Spleen (tissue), 7 donors: ENCODE measurements around the gene ATP6V1C2.
A peak's percentile ranks its signal among the peaks of the same experiment; 100 is the strongest.

Experiments
- POLR2A ChIP-seq, 3 donors: fragments of 450-650 bp; IDR thresholded peaks; one replicate each; pipeline ENCODE4 v1.5.1; 2017; ENCODE audit warnings: antibody characterized with exemption in 3 of 3, mild to moderate bottlenecking in 1 of 3
- POLR2AphosphoS5 ChIP-seq, 3 donors: sonication (generic); formaldehyde crosslinking; IDR thresholded peaks; one replicate each; pipeline ENCODE4 v1.5.1; 2017; ENCODE audit warnings: antibody characterized with exemption in 3 of 3
- TF ChIP-seq, protein P1 (sequence below), 11 experiments: fragments of 200-600 bp in 7 of 11; fragments of 450-650 bp in 4 of 11; sonication (generic) in 4 of 11; IDR thresholded peaks in 8 of 11; conservative IDR thresholded peaks in 3 of 11; 1 replicate in 7 of 11; 2 replicates in 4 of 11; pipeline versions ENCODE4 v1.4.0 to v1.8.0; 2016 to 2021; ENCODE audit warnings: antibody characterized with exemption in 11 of 11, inconsistent platforms in 4 of 11, mild to moderate bottlenecking in 1 of 11
- donor health status: DM: no; HTN: no; CAD: no; lungs with moderate emphysema.
- donor health status: DM: no; HTN: no; CAD: no.
- donor health status: DM: no; HTN: no; CAD: no.

- TF ChIP-seq, protein P1, sequence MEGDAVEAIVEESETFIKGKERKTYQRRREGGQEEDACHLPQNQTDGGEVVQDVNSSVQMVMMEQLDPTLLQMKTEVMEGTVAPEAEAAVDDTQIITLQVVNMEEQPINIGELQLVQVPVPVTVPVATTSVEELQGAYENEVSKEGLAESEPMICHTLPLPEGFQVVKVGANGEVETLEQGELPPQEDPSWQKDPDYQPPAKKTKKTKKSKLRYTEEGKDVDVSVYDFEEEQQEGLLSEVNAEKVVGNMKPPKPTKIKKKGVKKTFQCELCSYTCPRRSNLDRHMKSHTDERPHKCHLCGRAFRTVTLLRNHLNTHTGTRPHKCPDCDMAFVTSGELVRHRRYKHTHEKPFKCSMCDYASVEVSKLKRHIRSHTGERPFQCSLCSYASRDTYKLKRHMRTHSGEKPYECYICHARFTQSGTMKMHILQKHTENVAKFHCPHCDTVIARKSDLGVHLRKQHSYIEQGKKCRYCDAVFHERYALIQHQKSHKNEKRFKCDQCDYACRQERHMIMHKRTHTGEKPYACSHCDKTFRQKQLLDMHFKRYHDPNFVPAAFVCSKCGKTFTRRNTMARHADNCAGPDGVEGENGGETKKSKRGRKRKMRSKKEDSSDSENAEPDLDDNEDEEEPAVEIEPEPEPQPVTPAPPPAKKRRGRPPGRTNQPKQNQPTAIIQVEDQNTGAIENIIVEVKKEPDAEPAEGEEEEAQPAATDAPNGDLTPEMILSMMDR (IDR thresholded peaks at IDR 0.05 in 8 of 11, conservative IDR thresholded peaks at IDR 0.05 in 3 of 11), result no peak
- no peak for TF ChIP-seq POLR2A (IDR thresholded peaks at IDR 0.05)
- peak in 1 of 3 donors; percentile 19 for TF ChIP-seq POLR2AphosphoS5 (IDR thresholded peaks at IDR 0.05)
Observed at GRCh38 chr2:10820562-10820961, 99.1 kb downstream of the ATP6V1C2 start.
